CD4-positive, alpha-beta T cell treated with Interleukin-10 for 1 hour (primary cell): ENCODE results near the gene ZNF260.
"Not testable (repeated sequence)": the region's sequence is repeated elsewhere in the genome, so short reads cannot be mapped to it uniquely, and the experiment has no call there.

Source experiments
- DNase-seq: peaks from one replicate; pipeline ENCODE4 v3.0.0-alpha.2; 2020

ZNF260 gene

GRCh38 chr19:36528194-36528920, at the start of gene ZNF260:
TSS of gene ZNF260 (minus strand) at chr19:36528271. CDS start at chr19:36515238, 13,033 bp downstream.
- peak; percentile 95 for DNase-seq

- no peak for DNase-seq
Observed at GRCh38 chr19:36577271-36577996, 49.4 kb upstream of the ZNF260 start.

GRCh38 chr19:36574741-36575140, 46.7 kb upstream of the ZNF260 start:
- DNase-seq = no peak

- no peak for DNase-seq
Observed at GRCh38 chr19:36573895-36574720, 46.0 kb upstream of the ZNF260 start.

GRCh38 chr19:36573020-36573894, 45.2 kb upstream of the ZNF260 start, which contains the start of gene ZNF529:
TSS of gene ZNF529 (minus strand) at chr19:36573292. CDS start at chr19:36572346, 946 bp downstream.
- DNase-seq = peak; percentile 91

- DNase-seq = no peak
Observed at GRCh38 chr19:36572593-36573019, 44.5 kb upstream of the ZNF260 start.

GRCh38 chr19:36564391-36564790, 36.3 kb upstream of the ZNF260 start:
- no peak for DNase-seq

GRCh38 chr19:36547001-36547732, 19.1 kb upstream of the ZNF260 start:
- no peak for DNase-seq

GRCh38 chr19:36528921-36529518, 949 bp upstream of the ZNF260 start:
- DNase-seq = peak; percentile 41

- DNase-seq = no peak
Observed at GRCh38 chr19:36527873-36528193, 238 bp downstream of the ZNF260 start.

- DNase-seq = no peak
Observed at GRCh38 chr19:36527341-36527740, 730 bp downstream of the ZNF260 start.

- no peak for DNase-seq
Observed at GRCh38 chr19:36526581-36526980, 1.5 kb downstream of the ZNF260 start.

- DNase-seq = no peak
Observed at GRCh38 chr19:36524617-36525016, 3.5 kb downstream of the ZNF260 start.

- no peak for DNase-seq
Observed at GRCh38 chr19:36514012-36514612, 14.0 kb downstream of the ZNF260 start.

- DNase-seq = no peak
Observed at GRCh38 chr19:36508325-36508724, 19.7 kb downstream of the ZNF260 start.

GRCh38 chr19:36501973-36502372, 26.1 kb downstream of the ZNF260 start:
- no peak for DNase-seq

- no peak for DNase-seq
Observed at GRCh38 chr19:36497001-36497400, 31.1 kb downstream of the ZNF260 start.

- peak; percentile 38 for DNase-seq
Observed at GRCh38 chr19:36492689-36493453, 35.2 kb downstream of the ZNF260 start.

- not testable (repeated sequence) for DNase-seq
Observed at GRCh38 chr19:36490846-36491245, 37.2 kb downstream of the ZNF260 start.

- DNase-seq = peak; percentile 86
Observed at GRCh38 chr19:36489920-36490415, 38.1 kb downstream of the ZNF260 start.
